Panc1 (cell line): ENCODE data around the gene SLC5A9. TPM values are rescaled to one million over a fixed set of nuclear protein-coding genes. Genes with fewer than 3 reads are reported as not detected.

Experiments used
- ATAC-seq: fragments of 200-7000 bp; cut with Tn5 transposase; 2 replicates; pipeline ENCODE4 v1.9.1; 2020; ENCODE audit warnings: mild to moderate bottlenecking, moderate library complexity
- BruUV-seq: library from RNA; stranded (reverse); fragments of 400-500 nt; replicated peaks from 2 replicates; lab custom pipeline; 2021; lab: Mats Ljungman, UMichigan
- CTCF ChIA-PET: fragments of 300-600 bp; sonication (Branson Sonifier 250); formaldehyde crosslinking; loops from one replicate; lab custom pipeline; 2022; ENCODE audit warnings: antibody characterized with exemption; lab: Charles Lee
- POLR2A ChIA-PET: fragments of 300-600 bp; sonication (Branson Sonifier 250); formaldehyde crosslinking; loops from one replicate; lab custom pipeline; 2022; ENCODE audit warnings: antibody characterized with exemption; lab: Charles Lee
- DNase-seq: peaks from one replicate; pipeline ENCODE4 v3.0.0-alpha.2; 2010; ENCODE audit warnings: low read depth, low spot score
- H3K27ac ChIP-seq: 2 replicates; pipeline ENCODE4 v1.5.1; 2011; ENCODE audit warnings: mild to moderate bottlenecking, low read length, inconsistent platforms
- H3K27me3 ChIP-seq: fragments of 200-500 bp; sonication (Bioruptor generic); 2 replicates; pipeline ENCODE4 v1.6.0; 2014; ENCODE audit warnings: low read length, inconsistent platforms; ENCODE audit not compliant: control insufficient read depth, insufficient read depth
- H3K36me3 ChIP-seq: fragments of 200-500 bp; sonication (Bioruptor generic); 2 replicates; pipeline ENCODE4 v1.5.1; 2014; ENCODE audit warnings: inconsistent platforms, mild to moderate bottlenecking, low read length, moderate library complexity; ENCODE audit not compliant: control insufficient read depth, insufficient read depth
- H3K4me1 ChIP-seq: 2 replicates; pipeline ENCODE4 v1.5.1; 2011; ENCODE audit warnings: inconsistent platforms, mild to moderate bottlenecking, low read length, moderate library complexity; ENCODE audit not compliant: control insufficient read depth, insufficient read depth
- H3K4me3 ChIP-seq, 2 experiments: 2 replicates each; pipeline ENCODE4 v1.5.1; 2011 to 2012; ENCODE audit warnings: low read depth in 2 of 2, low read length in 2 of 2, mild to moderate bottlenecking in 2 of 2, inconsistent platforms in 1 of 2, moderate library complexity in 1 of 2
- H3K9me3 ChIP-seq: fragments of 200-500 bp; sonication (Bioruptor generic); 2 replicates; pipeline ENCODE4 v1.5.1; 2014; ENCODE audit warnings: low read depth, mild to moderate bottlenecking, inconsistent platforms, low read length, moderate library complexity; ENCODE audit not compliant: control insufficient read depth, insufficient read depth
- POLR2AphosphoS5 ChIP-seq: IDR thresholded peaks from 2 replicates; pipeline ENCODE4 v1.6.1; 2012; ENCODE audit warnings: mild to moderate bottlenecking, low read depth, low read length, moderate library complexity
- SIN3A ChIP-seq: IDR thresholded peaks from 2 replicates; pipeline ENCODE4 v1.6.1; 2012; ENCODE audit warnings: low read depth, mild to moderate bottlenecking, low read length, moderate library complexity, borderline replicate concordance; ENCODE audit not compliant: insufficient read depth
- TCF7L2 ChIP-seq: IDR thresholded peaks from 2 replicates; pipeline ENCODE4 v1.6.1; 2011; ENCODE audit warnings: mild to moderate bottlenecking, low read depth, low read length, inconsistent platforms
- in situ Hi-C: cut with HindIII; loops from 2 replicates; pipeline ENCODE4 v1.10.0; 2016; ENCODE audit warnings: low sequenced_read_pairs, low pct_unique_long_range_greater_than_20kb
- intact Hi-C: fragments of 100-400 bp; cut with micrococcal nuclease; formaldehyde crosslinking; loops from one replicate; pipeline ENCODE4 v1.10.0; 2022; ENCODE audit not compliant: unreplicated experiment
- total RNA-seq: library from RNA; stranded (reverse); gene quantifications from one replicate; pipeline ENCODE4 v1.2.1, GENCODE V29; 2021; ENCODE audit not compliant: unreplicated experiment
- TF ChIP-seq, protein P1 (sequence below), 2 experiments: IDR thresholded peaks; 2 replicates each; pipeline ENCODE4 v1.6.1; 2011 to 2012; ENCODE audit warnings: low read depth in 2 of 2, control low read depth in 1 of 2, low read length in 1 of 2, mild to moderate bottlenecking in 1 of 2, moderate library complexity in 1 of 2; ENCODE audit not compliant: insufficient read depth in 1 of 2
- TF ChIP-seq, protein P2 (sequence below): fragments of 450-650 bp; IDR thresholded peaks from 2 replicates; pipeline ENCODE4 v1.5.1; 2017; ENCODE audit warnings: mild to moderate bottlenecking

Gene SLC5A9
- total RNA-seq, 1 experiment from 2014 or later = not detected

DNA sequence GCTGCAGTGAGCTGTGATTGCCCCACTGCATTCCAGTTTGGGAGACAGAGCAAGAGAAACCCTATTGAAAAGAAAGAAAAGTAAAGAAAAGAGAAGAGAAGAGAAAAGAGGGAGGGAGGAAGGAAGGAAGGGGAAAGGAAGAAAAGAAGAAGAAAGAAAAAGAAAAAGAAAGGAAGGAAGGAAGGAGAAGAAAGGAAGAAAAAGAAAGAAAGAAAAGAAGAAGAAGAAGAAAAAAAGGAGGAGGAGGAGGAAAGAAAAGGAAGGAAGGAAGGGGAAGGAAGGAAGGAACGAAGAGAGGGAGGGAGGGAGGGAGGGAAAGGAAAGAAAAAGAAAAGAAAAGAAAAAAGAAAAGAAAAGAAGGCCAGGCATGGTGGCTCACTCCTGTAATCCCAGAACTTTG, 10.2 kb downstream of the SLC5A9 start:
- H3K27ac ChIP-seq = no peak overlapping the region
- H3K9me3 ChIP-seq = no peaks in the 10 kb centered on the region
- H3K27me3 ChIP-seq = no peaks in the 10 kb centered on the region
- CTCF ChIA-PET = no interaction called here
- no peak for DNase-seq
- no peaks in the 10 kb centered on the region for H3K36me3 ChIP-seq
- no TSS peak for BruUV-seq
- H3K4me3 ChIP-seq = no peak overlapping the region
- H3K4me1 ChIP-seq = no peaks in the 10 kb centered on the region
- intact Hi-C loops (no loop called here), in situ Hi-C loops (no loop called here)
- ATAC-seq = no peak
- POLR2A ChIA-PET = no interaction called here
- TF ChIP-seq, protein P1, sequence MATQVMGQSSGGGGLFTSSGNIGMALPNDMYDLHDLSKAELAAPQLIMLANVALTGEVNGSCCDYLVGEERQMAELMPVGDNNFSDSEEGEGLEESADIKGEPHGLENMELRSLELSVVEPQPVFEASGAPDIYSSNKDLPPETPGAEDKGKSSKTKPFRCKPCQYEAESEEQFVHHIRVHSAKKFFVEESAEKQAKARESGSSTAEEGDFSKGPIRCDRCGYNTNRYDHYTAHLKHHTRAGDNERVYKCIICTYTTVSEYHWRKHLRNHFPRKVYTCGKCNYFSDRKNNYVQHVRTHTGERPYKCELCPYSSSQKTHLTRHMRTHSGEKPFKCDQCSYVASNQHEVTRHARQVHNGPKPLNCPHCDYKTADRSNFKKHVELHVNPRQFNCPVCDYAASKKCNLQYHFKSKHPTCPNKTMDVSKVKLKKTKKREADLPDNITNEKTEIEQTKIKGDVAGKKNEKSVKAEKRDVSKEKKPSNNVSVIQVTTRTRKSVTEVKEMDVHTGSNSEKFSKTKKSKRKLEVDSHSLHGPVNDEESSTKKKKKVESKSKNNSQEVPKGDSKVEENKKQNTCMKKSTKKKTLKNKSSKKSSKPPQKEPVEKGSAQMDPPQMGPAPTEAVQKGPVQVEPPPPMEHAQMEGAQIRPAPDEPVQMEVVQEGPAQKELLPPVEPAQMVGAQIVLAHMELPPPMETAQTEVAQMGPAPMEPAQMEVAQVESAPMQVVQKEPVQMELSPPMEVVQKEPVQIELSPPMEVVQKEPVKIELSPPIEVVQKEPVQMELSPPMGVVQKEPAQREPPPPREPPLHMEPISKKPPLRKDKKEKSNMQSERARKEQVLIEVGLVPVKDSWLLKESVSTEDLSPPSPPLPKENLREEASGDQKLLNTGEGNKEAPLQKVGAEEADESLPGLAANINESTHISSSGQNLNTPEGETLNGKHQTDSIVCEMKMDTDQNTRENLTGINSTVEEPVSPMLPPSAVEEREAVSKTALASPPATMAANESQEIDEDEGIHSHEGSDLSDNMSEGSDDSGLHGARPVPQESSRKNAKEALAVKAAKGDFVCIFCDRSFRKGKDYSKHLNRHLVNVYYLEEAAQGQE (IDR thresholded peaks at IDR 0.05; ENCODE audit: insufficient read depth in 1 of 2, low read depth in 2 of 2, low read length in 1 of 2) = no peak
- TF ChIP-seq POLR2AphosphoS5 = no peak
- TF ChIP-seq TCF7L2 = no peak
- TF ChIP-seq SIN3A = no peak
- TF ChIP-seq, protein P2, sequence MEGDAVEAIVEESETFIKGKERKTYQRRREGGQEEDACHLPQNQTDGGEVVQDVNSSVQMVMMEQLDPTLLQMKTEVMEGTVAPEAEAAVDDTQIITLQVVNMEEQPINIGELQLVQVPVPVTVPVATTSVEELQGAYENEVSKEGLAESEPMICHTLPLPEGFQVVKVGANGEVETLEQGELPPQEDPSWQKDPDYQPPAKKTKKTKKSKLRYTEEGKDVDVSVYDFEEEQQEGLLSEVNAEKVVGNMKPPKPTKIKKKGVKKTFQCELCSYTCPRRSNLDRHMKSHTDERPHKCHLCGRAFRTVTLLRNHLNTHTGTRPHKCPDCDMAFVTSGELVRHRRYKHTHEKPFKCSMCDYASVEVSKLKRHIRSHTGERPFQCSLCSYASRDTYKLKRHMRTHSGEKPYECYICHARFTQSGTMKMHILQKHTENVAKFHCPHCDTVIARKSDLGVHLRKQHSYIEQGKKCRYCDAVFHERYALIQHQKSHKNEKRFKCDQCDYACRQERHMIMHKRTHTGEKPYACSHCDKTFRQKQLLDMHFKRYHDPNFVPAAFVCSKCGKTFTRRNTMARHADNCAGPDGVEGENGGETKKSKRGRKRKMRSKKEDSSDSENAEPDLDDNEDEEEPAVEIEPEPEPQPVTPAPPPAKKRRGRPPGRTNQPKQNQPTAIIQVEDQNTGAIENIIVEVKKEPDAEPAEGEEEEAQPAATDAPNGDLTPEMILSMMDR = no peak

DNA sequence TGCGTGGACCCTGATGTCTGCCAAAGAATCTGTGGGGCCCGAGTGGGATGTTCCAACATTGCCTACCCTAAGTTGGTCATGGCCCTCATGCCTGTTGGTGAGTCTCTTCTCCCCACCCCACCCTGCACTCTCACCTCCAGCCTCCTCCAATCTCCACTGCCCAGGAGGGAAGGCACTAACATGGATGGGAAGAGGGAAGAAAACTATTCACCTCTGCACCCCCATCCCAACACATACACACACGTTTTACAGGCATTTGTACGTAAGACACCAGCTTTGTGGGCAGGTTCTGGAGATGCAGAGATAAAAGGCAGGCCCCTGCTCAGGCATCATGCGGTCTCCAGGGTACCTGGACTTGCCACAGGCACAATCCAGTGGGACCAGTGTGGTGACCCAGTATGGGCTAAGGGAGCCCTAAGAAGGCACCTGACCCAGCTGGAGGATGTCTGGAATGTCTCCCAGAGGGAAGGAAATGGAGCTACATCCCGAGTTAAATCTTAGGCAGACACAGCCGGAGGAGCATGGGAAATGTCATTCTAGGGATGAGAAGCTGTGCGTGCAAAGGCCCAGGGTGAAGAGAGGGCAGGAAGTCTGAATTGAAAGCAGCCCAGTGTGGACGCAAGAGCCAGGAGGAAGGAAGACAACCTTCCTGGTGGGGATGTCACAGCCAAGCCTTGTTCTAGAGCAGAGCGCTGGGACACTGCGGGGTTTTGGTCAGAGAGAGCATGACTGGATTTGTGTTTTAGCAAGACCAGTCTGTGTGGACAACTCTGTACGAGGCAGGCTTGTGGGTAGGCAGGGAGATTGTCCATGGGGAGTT, 11.4 kb downstream of the SLC5A9 start:
- ChIA-PET CTCF (no interaction called here), POLR2A (no interaction called here)
- Histone ChIP-seq H3K27me3 (no peaks in the 10 kb centered on the region), H3K36me3 (no peaks in the 10 kb centered on the region), H3K4me1 (no peaks in the 10 kb centered on the region), H3K4me3 (no peak overlapping the region), H3K27ac (no peak overlapping the region), H3K9me3 (no peaks in the 10 kb centered on the region)
- no TSS peak for BruUV-seq
- DNase-seq = no peak
- in situ Hi-C loops = no loop called here
- TF ChIP-seq TCF7L2 (no peak), SIN3A (no peak), POLR2AphosphoS5 (no peak)
- TF ChIP-seq, protein P2 = no peak
- TF ChIP-seq, protein P1 (IDR thresholded peaks at IDR 0.05; ENCODE audit: insufficient read depth in 1 of 2, low read depth in 2 of 2, low read length in 1 of 2) = no peak
- no peak for ATAC-seq
- intact Hi-C loops = no loop called here
